SIG-M5 treated with dmso at 0.1 percent for 504 hours (cell line): ENCODE data around the gene BICDL1.

ENCODE experiments used
- DNase-seq: peaks from one replicate; lab custom pipeline; 2025; ENCODE audit not compliant: unreplicated experiment; lab: John Stamatoyannopoulos, UW

Gene BICDL1

GRCh38 chr12:120099738-120100137 is 110.7 kb downstream of the BICDL1 start:
- no peak for DNase-seq

GRCh38 chr12:120100630-120101029 is 111.6 kb downstream of the BICDL1 start:
- no peak for DNase-seq

- no peak for DNase-seq
Observed at GRCh38 chr12:120101182-120101581, 112.1 kb downstream of the BICDL1 start.

- DNase-seq = no peak
Observed at GRCh38 chr12:120101617-120102016, 112.6 kb downstream of the BICDL1 start.

- no peak for DNase-seq
Observed at GRCh38 chr12:120102189-120103043, 113.4 kb downstream of the BICDL1 start.

- DNase-seq = no peak
Observed at GRCh38 chr12:120103044-120103338, 114.0 kb downstream of the BICDL1 start.

- no peak for DNase-seq
Observed at GRCh38 chr12:120103371-120103770, 114.3 kb downstream of the BICDL1 start.

GRCh38 chr12:120106151-120106550 is 117.1 kb downstream of the BICDL1 start:
- no peak for DNase-seq

- no peak for DNase-seq
Observed at GRCh38 chr12:120109570-120110267, 120.7 kb downstream of the BICDL1 start.

- DNase-seq = peak; percentile 87
Observed at GRCh38 chr12:120110550-120111501, 121.8 kb downstream of the BICDL1 start.

- no peak for DNase-seq
Observed at GRCh38 chr12:120115066-120115465, 126.0 kb downstream of the BICDL1 start.

GRCh38 chr12:120115692-120116440 is 126.8 kb downstream of the BICDL1 start:
- DNase-seq = peak; percentile 58

- DNase-seq = no peak
Observed at GRCh38 chr12:120116441-120116791, 127.4 kb downstream of the BICDL1 start, which contains the start of gene RAB35. TSS of gene RAB35 (minus strand) at chr12:120116753. CDS start at chr12:120116650, 103 bp downstream.

GRCh38 chr12:120116792-120117651 is 128.0 kb downstream of the BICDL1 start:
- DNase-seq = peak; percentile 91

GRCh38 chr12:120117961-120118320 is 128.9 kb downstream of the BICDL1 start:
- no peak for DNase-seq

GRCh38 chr12:120118321-120119061 is 129.5 kb downstream of the BICDL1 start:
- DNase-seq = no peak

GRCh38 chr12:120119271-120119973 is 130.4 kb downstream of the BICDL1 start:
- peak; percentile 78 for DNase-seq

- DNase-seq = no peak
Observed at GRCh38 chr12:120121343-120121742, 132.3 kb downstream of the BICDL1 start.
